H9 (cell line): ENCODE data around the gene MME. TPM values are rescaled to one million over a fixed set of nuclear protein-coding genes. Genes with fewer than 3 reads are reported as not detected.

Experiments
- DNase-seq: peaks from one replicate; pipeline ENCODE4 v3.0.0-alpha.2; 2017
- H2AFZ ChIP-seq: one replicate; pipeline ENCODE4 v1.6.1; 2013; ENCODE audit warnings: mild to moderate bottlenecking, low read length, control low read depth, moderate library complexity
- H2AK5ac ChIP-seq: 2 replicates; pipeline ENCODE4 v1.6.1; 2013; ENCODE audit warnings: low read length, control low read depth, mixed read lengths; ENCODE audit not compliant: insufficient read length
- H2BK120ac ChIP-seq: one replicate; pipeline ENCODE4 v1.6.1; 2013; ENCODE audit warnings: low read depth, mild to moderate bottlenecking, low read length, control low read depth, inconsistent platforms; ENCODE audit not compliant: poor library complexity, severe bottlenecking
- H2BK12ac ChIP-seq: 2 replicates; pipeline ENCODE4 v1.6.1; 2013; ENCODE audit warnings: low read length, control low read depth, mixed read lengths, low read depth; ENCODE audit not compliant: insufficient read length
- H2BK15ac ChIP-seq: 2 replicates; pipeline ENCODE4 v1.6.1; 2013; ENCODE audit warnings: low read depth, low read length, control low read depth
- H2BK20ac ChIP-seq: one replicate; pipeline ENCODE4 v1.6.1; 2013; ENCODE audit warnings: low read depth, mild to moderate bottlenecking, low read length, control low read depth, inconsistent platforms; ENCODE audit not compliant: poor library complexity, severe bottlenecking
- H2BK5ac ChIP-seq: 2 replicates; pipeline ENCODE4 v1.6.1; 2013; ENCODE audit warnings: low read length, control low read depth, mixed read lengths; ENCODE audit not compliant: insufficient read length
- H3K14ac ChIP-seq: 2 replicates; pipeline ENCODE4 v1.6.1; 2013; ENCODE audit warnings: low read length, control low read depth; ENCODE audit not compliant: insufficient read depth
- H3K18ac ChIP-seq: 2 replicates; pipeline ENCODE4 v1.6.1; 2013; ENCODE audit warnings: low read depth, mild to moderate bottlenecking, mixed read lengths, low read length, control low read depth; ENCODE audit not compliant: insufficient read length
- H3K23ac ChIP-seq: 2 replicates; pipeline ENCODE4 v1.6.1; 2013; ENCODE audit warnings: low read length, control low read depth, mixed read lengths, low read depth; ENCODE audit not compliant: insufficient read length
- H3K23me2 ChIP-seq: 2 replicates; pipeline ENCODE4 v1.6.1; 2013; ENCODE audit warnings: low read depth, mild to moderate bottlenecking, mixed read lengths, low read length, control low read depth; ENCODE audit not compliant: insufficient read length, poor library complexity, severe bottlenecking
- H3K27ac ChIP-seq: 2 replicates; pipeline ENCODE4 v1.5.1; 2013; ENCODE audit warnings: low read length, control low read depth, mixed read lengths, low read depth; ENCODE audit not compliant: insufficient read length
- H3K27me3 ChIP-seq: 2 replicates; pipeline ENCODE4 v1.6.1; 2013; ENCODE audit warnings: low read length, control low read depth, inconsistent platforms; ENCODE audit not compliant: insufficient read depth
- H3K4ac ChIP-seq: 2 replicates; pipeline ENCODE4 v1.6.1; 2013; ENCODE audit warnings: low read depth, mild to moderate bottlenecking, control low read depth, inconsistent platforms, low read length, moderate library complexity
- H3K4me1 ChIP-seq: 2 replicates; pipeline ENCODE4 v1.6.1; 2013; ENCODE audit warnings: low read length, control low read depth, inconsistent platforms; ENCODE audit not compliant: insufficient read depth
- H3K4me2 ChIP-seq: 2 replicates; pipeline ENCODE4 v1.6.1; 2013; ENCODE audit warnings: low read length, control low read depth, mixed read lengths; ENCODE audit not compliant: insufficient read length, insufficient read depth
- H3K56ac ChIP-seq: 2 replicates; pipeline ENCODE4 v1.6.1; 2013; ENCODE audit warnings: low read depth, mild to moderate bottlenecking, mixed read lengths, low read length, control low read depth; ENCODE audit not compliant: insufficient read length
- H3K79me1 ChIP-seq: 2 replicates; pipeline ENCODE4 v1.6.1; 2013; ENCODE audit warnings: low read depth, mild to moderate bottlenecking, moderate library complexity, low read length, control low read depth, inconsistent platforms; ENCODE audit not compliant: insufficient read depth, poor library complexity, severe bottlenecking
- H3K79me2 ChIP-seq: 2 replicates; pipeline ENCODE4 v1.6.1; 2013; ENCODE audit warnings: low read length, control low read depth, inconsistent platforms; ENCODE audit not compliant: insufficient read depth
- H3K9ac ChIP-seq: 2 replicates; pipeline ENCODE4 v1.6.1; 2013; ENCODE audit warnings: low read length, control low read depth, mixed read lengths; ENCODE audit not compliant: insufficient read length; ENCODE audit errors: extremely low read depth
- H3K9me3 ChIP-seq: one replicate; pipeline ENCODE4 v1.6.1; 2013; ENCODE audit warnings: low read depth, low read length, inconsistent platforms; ENCODE audit not compliant: control insufficient read depth
- H3T11ph ChIP-seq: one replicate; pipeline ENCODE4 v1.6.1; 2013; ENCODE audit warnings: mild to moderate bottlenecking, low read length, control low read depth, inconsistent platforms
- H4K20me1 ChIP-seq: one replicate; pipeline ENCODE4 v1.6.1; 2013; ENCODE audit not compliant: control insufficient read depth, insufficient read length, insufficient read depth
- H4K5ac ChIP-seq: 2 replicates; pipeline ENCODE4 v1.6.1; 2013; ENCODE audit warnings: low read depth, mild to moderate bottlenecking, mixed read lengths, low read length, control low read depth; ENCODE audit not compliant: insufficient read length
- H4K8ac ChIP-seq: replicated peaks from 2 replicates; pipeline ENCODE4 v1.6.1; 2013; ENCODE audit warnings: low read length, control low read depth, mixed read lengths, low read depth; ENCODE audit not compliant: insufficient read length
- H4K91ac ChIP-seq: 2 replicates; pipeline ENCODE4 v1.6.1; 2013; ENCODE audit warnings: low read depth, mild to moderate bottlenecking, moderate library complexity, mixed read lengths, low read length, control low read depth; ENCODE audit not compliant: insufficient read length
- H3K27ac Mint-ChIP-seq, 3 experiments: 2 replicates in 2 of 3; 3 replicates in 1 of 3; pipeline ENCODE4 v1.8.0; 2020 to 2021; ENCODE audit warnings: mixed read lengths in 3 of 3, mild to moderate bottlenecking in 1 of 3, moderate library complexity in 1 of 3
- H3K27me3 Mint-ChIP-seq: 2 replicates; pipeline ENCODE4 v1.8.0; 2021; ENCODE audit warnings: low read depth, mild to moderate bottlenecking, moderate library complexity, mixed read lengths
- H3K36me3 Mint-ChIP-seq, 3 experiments: 2 replicates in 2 of 3; 3 replicates in 1 of 3; pipeline ENCODE4 v1.8.0; 2020 to 2021; ENCODE audit warnings: low read depth in 3 of 3, mixed read lengths in 3 of 3; ENCODE audit not compliant: insufficient read depth in 1 of 3
- H3K4me1 Mint-ChIP-seq, 2 experiments: 2 replicates each; pipeline ENCODE4 v1.8.0; 2020; ENCODE audit warnings: mixed read lengths in 2 of 2
- H3K4me3 Mint-ChIP-seq, 2 experiments: 2 replicates in 1 of 2; 3 replicates in 1 of 2; pipeline ENCODE4 v1.8.0; 2020 to 2021; ENCODE audit warnings: mild to moderate bottlenecking in 2 of 2, mixed read lengths in 2 of 2, moderate library complexity in 1 of 2
- H3K9me3 Mint-ChIP-seq, 2 experiments: 2 replicates in 1 of 2; 3 replicates in 1 of 2; pipeline ENCODE4 v1.8.0; 2020; ENCODE audit warnings: mild to moderate bottlenecking in 2 of 2, mixed read lengths in 2 of 2, moderate library complexity in 1 of 2
- WGBS: extraction: QIAGEN DNeasy Blood & Tissue Kit; methylation state at CpG from one replicate; pipeline ENCODE4 v1.1.7; 2013; ENCODE audit warnings: missing lambda C conversion rate, low lambda C conversion rate, mixed read lengths; ENCODE audit not compliant: insufficient read length; ENCODE audit errors: extremely low coverage; 5-methylcytosine and 5-hydroxymethylcytosine counted together
- total RNA-seq: library from RNA; stranded (reverse); gene quantifications from 2 replicates; pipeline ENCODE4 v1.2.1, GENCODE V29; 2021
- TF ChIP-seq, protein P1 (sequence below): fragments of 200-600 bp; sonication (generic); conservative IDR thresholded peaks from 3 replicates; pipeline ENCODE4 v1.8.0; 2021; ENCODE audit warnings: antibody characterized with exemption, mild to moderate bottlenecking

Gene MME
- total RNA-seq, 1 experiment from 2014 or later, result 16.4 TPM

DNA sequence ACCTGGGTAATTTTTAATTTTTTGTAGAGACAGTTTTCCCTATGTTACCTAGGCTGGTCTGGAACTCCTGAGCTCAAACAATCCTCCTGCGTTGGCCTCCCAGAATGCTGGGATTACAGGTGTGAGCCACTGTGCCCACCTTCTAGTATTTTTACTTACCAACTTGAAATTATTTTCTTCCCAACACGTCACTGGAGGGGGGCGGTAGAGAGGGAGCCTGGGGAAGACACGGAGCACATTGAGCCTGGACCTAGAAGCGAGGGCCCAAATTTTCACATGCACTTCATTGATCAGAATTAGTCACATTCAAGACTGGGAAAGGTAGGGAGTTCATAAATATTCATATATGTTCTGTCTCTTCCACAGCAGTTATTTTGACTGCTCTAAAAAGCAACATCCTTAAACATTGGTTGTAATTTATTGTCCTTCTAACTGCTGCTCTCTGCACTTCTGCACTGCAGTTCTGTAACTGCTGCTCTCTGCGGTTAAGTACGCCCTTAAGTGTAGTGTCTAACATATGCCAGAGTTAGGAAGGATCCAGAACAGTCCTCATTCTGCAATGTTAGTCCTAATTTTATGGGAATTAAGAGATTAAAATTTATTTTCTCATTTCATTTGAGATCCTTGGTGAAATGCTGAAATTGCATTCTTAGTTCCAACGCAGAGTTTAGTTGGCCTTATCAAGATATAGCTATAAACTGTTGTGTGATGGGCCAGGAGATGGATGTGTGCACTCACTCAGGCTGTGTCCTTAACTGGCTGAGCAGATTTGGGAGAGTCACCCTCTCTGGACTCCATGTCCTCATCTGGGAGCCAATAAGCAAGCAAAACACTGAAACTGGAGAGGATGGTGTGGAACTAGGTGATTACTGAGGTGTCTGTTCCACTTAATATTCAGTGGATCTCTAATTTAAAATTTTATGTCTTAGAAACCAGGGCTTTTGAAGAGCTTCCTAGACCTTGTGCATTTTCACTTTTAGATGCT is 115.1 kb downstream of the MME start:
- Histone ChIP-seq H3K79me2 (no peaks in the 10 kb centered on the region), H3K4ac (no peak overlapping the region), H3K56ac (no peak overlapping the region), H2BK120ac (no peak overlapping the region), H3T11ph (no peak overlapping the region), H2BK5ac (no peak overlapping the region), H3K23me2 (no peaks in the 10 kb centered on the region), H3K9ac (no peak overlapping the region), H3K27ac (no peak overlapping the region), H3K27me3 (no peaks in the 10 kb centered on the region), H3K23ac (no peak overlapping the region), H4K20me1 (no peaks in the 10 kb centered on the region), H3K18ac (no peak overlapping the region), H3K14ac (no peak overlapping the region), H4K91ac (no peak overlapping the region), H3K9me3 (no peaks in the 10 kb centered on the region), H3K4me1 (no peaks in the 10 kb centered on the region), H2AK5ac (no peak overlapping the region), H4K5ac (no peak overlapping the region), H2BK12ac (no peak overlapping the region), H4K8ac (no peak overlapping the region), H2BK15ac (no peak overlapping the region), H3K79me1 (no peaks in the 10 kb centered on the region), H3K4me2 (no peak overlapping the region), H2AFZ (no peak overlapping the region), H2BK20ac (no peak overlapping the region)
- DNase-seq, result peak; percentile 33
- Mint-ChIP-seq H3K36me3 (no peaks in the 10 kb centered on the region), H3K4me1 (no peaks in the 10 kb centered on the region), H3K27me3 (no peaks in the 10 kb centered on the region), H3K27ac (no peak overlapping the region), H3K4me3 (no peak overlapping the region), H3K9me3 (no peaks in the 10 kb centered on the region)
- WGBS, result no CpG with 5 or more reads among the region's 8 CpGs
- TF ChIP-seq, protein P1, sequence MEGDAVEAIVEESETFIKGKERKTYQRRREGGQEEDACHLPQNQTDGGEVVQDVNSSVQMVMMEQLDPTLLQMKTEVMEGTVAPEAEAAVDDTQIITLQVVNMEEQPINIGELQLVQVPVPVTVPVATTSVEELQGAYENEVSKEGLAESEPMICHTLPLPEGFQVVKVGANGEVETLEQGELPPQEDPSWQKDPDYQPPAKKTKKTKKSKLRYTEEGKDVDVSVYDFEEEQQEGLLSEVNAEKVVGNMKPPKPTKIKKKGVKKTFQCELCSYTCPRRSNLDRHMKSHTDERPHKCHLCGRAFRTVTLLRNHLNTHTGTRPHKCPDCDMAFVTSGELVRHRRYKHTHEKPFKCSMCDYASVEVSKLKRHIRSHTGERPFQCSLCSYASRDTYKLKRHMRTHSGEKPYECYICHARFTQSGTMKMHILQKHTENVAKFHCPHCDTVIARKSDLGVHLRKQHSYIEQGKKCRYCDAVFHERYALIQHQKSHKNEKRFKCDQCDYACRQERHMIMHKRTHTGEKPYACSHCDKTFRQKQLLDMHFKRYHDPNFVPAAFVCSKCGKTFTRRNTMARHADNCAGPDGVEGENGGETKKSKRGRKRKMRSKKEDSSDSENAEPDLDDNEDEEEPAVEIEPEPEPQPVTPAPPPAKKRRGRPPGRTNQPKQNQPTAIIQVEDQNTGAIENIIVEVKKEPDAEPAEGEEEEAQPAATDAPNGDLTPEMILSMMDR, result peak; percentile 41
